Measurements from ENCODE around the gene TJAP1.

GRCh38 chr6:43521836-43522235 lies 44.5 kb downstream of the TJAP1 start:
- TF ChIP-seq EZH2 (IDR thresholded peaks at IDR 0.05; ENCODE audit: low read length): no peak
- no peak for TF ChIP-seq CTCF (optimal IDR thresholded peaks at IDR 0.05 in 1 of 3, IDR thresholded peaks at IDR 0.05 in 1 of 3, conservative IDR thresholded peaks at IDR 0.05 in 1 of 3; ENCODE audit: extremely low read depth in 1 of 3, insufficient read depth in 2 of 3, low read length in 3 of 3)

Measured in keratinocyte (primary cell).